ENCODE data around the gene POLR3G. TPM values are rescaled to one million over a fixed set of nuclear protein-coding genes. Genes with fewer than 3 reads are reported as not detected.

POLR3G gene
- total RNA-seq, 1 experiment from 2014 or later = 4.4 TPM

GRCh38 chr5:90475436-90475980 is 844 bp downstream of the POLR3G start:
- no peak for DNase-seq
- ChIA-PET POLR2A (ENCODE audit: unreplicated experiment) (interaction anchor here (0.6 to 0.7 kb wide), 2 partner anchors 33 to 58 kb away, joined by 3 to 7 read pairs; no protein-coding TSS in a partner anchor), CTCF (no interaction called here)
- TF ChIP-seq, protein P1, sequence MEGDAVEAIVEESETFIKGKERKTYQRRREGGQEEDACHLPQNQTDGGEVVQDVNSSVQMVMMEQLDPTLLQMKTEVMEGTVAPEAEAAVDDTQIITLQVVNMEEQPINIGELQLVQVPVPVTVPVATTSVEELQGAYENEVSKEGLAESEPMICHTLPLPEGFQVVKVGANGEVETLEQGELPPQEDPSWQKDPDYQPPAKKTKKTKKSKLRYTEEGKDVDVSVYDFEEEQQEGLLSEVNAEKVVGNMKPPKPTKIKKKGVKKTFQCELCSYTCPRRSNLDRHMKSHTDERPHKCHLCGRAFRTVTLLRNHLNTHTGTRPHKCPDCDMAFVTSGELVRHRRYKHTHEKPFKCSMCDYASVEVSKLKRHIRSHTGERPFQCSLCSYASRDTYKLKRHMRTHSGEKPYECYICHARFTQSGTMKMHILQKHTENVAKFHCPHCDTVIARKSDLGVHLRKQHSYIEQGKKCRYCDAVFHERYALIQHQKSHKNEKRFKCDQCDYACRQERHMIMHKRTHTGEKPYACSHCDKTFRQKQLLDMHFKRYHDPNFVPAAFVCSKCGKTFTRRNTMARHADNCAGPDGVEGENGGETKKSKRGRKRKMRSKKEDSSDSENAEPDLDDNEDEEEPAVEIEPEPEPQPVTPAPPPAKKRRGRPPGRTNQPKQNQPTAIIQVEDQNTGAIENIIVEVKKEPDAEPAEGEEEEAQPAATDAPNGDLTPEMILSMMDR (conservative IDR thresholded peaks at IDR 0.05) = no peak
- no peak for TF ChIP-seq EZH2 (IDR thresholded peaks at IDR 0.05; ENCODE audit: low read depth)
- Histone ChIP-seq H3K79me2 (ENCODE audit: low read depth) (peaks cover 21% of the 10 kb centered on the region), H3K27me3 (ENCODE audit: insufficient read depth, low read depth) (no peaks in the 10 kb centered on the region), H3K9me3 (ENCODE audit: insufficient read depth, low read depth) (no peaks in the 10 kb centered on the region), H3F3A (ENCODE audit: insufficient read depth, low read depth) (peaks cover 5% of the 10 kb centered on the region; the same call in 1 of the 2 replicates), H3K36me3 (ENCODE audit: low read depth) (no peaks in the 10 kb centered on the region), H3K4me1 (replicated peaks; ENCODE audit: insufficient read depth) (peaks cover 16% of the 10 kb centered on the region), H3K9me2 (ENCODE audit: insufficient read depth) (no peaks in the 10 kb centered on the region; the same call in 1 of the 2 replicates), H3K4me2 (peak overlapping the region; percentile 90), H2AFZ (peak overlapping the region; percentile 100; the same call in 1 of the 2 replicates), H3K4me3 (peak overlapping the region; percentile 75; the same call in 1 of the 2 replicates), H3K27ac (no peak overlapping the region), H4K20me1 (ENCODE audit: insufficient read depth) (no peaks in the 10 kb centered on the region)
- intact Hi-C loops (cut with micrococcal nuclease; ENCODE audit: unreplicated experiment) = no loop called here
- BruUV-seq (replicated peaks) = TSS peak; percentile 68

DNA sequence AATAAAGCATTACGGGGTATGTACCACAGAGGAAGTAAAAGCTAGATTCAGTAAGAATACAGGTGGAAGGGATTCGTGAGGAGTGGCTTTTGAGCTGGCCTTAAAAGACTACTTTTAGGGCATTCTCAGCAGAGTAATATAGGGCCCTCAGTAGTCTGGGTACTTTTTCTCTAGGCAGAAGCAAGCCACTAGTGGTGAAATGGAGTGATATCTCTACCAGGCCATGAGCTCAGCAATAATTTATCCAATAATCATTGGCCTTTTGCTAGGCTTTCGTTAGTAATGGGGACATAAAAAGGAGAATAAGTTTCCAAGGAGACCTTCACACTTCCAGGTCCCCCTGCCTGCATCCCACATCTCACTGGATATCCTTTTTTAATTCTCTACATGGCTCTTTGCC is 1.7 kb downstream of the POLR3G start:
- Histone ChIP-seq H3K4me1 (replicated peaks; ENCODE audit: insufficient read depth) (peaks cover 16% of the 10 kb centered on the region), H3K9me3 (ENCODE audit: insufficient read depth, low read depth) (no peaks in the 10 kb centered on the region), H2AFZ (no peak overlapping the region), H3K79me2 (ENCODE audit: low read depth) (peaks cover 21% of the 10 kb centered on the region), H3K4me3 (no peak overlapping the region), H4K20me1 (ENCODE audit: insufficient read depth) (no peaks in the 10 kb centered on the region), H3K27me3 (ENCODE audit: insufficient read depth, low read depth) (no peaks in the 10 kb centered on the region), H3K27ac (no peak overlapping the region), H3K36me3 (ENCODE audit: low read depth) (no peaks in the 10 kb centered on the region), H3F3A (ENCODE audit: insufficient read depth, low read depth) (peaks cover 5% of the 10 kb centered on the region; the same call in 1 of the 2 replicates), H3K9me2 (ENCODE audit: insufficient read depth) (no peaks in the 10 kb centered on the region), H3K4me2 (peak overlapping the region; percentile 90; the same call in 1 of the 2 replicates)
- CTCF ChIA-PET = interaction anchor here (0.6 kb wide), 1 partner anchor 37 kb away, joined by 3 read pairs; no protein-coding TSS in a partner anchor
- DNase-seq = no peak
- POLR2A ChIA-PET (ENCODE audit: unreplicated experiment) = interaction anchor here (0.6 kb wide), 1 partner anchor 32 kb away, joined by 3 read pairs; no protein-coding TSS in a partner anchor
- TF ChIP-seq, protein P1 (conservative IDR thresholded peaks at IDR 0.05) = no peak
- TF ChIP-seq EZH2 (IDR thresholded peaks at IDR 0.05; ENCODE audit: low read depth) = no peak
- no TSS peak for BruUV-seq (replicated peaks)
- intact Hi-C loops (cut with micrococcal nuclease; ENCODE audit: unreplicated experiment) = no loop called here

GRCh38 chr5:90477073-90477472 is 2.4 kb downstream of the POLR3G start:
- H3K9me2 ChIP-seq (ENCODE audit: insufficient read depth) = no peaks in the 10 kb centered on the region
- no peak for DNase-seq
- no peak overlapping the region for H3K4me2 ChIP-seq
- ChIA-PET CTCF (no interaction called here), POLR2A (ENCODE audit: unreplicated experiment) (no interaction called here)
- peaks cover 14% of the 10 kb centered on the region for H3K79me2 ChIP-seq (ENCODE audit: low read depth)
- no TSS peak for BruUV-seq (replicated peaks)
- no peaks in the 10 kb centered on the region for H3K27me3 ChIP-seq (ENCODE audit: insufficient read depth, low read depth)
- H3K27ac ChIP-seq = no peak overlapping the region
- H4K20me1 ChIP-seq (ENCODE audit: insufficient read depth) = no peaks in the 10 kb centered on the region
- no peak overlapping the region for H3K4me3 ChIP-seq
- H3K36me3 ChIP-seq (ENCODE audit: low read depth) = no peaks in the 10 kb centered on the region
- peaks cover 5% of the 10 kb centered on the region; the same call in 1 of the 2 replicates for H3F3A ChIP-seq (ENCODE audit: insufficient read depth, low read depth)
- H2AFZ ChIP-seq = no peak overlapping the region
- no peaks in the 10 kb centered on the region for H3K9me3 ChIP-seq (ENCODE audit: insufficient read depth, low read depth)
- peaks cover 13% of the 10 kb centered on the region for H3K4me1 ChIP-seq (replicated peaks; ENCODE audit: insufficient read depth)
- TF ChIP-seq, protein P1 (conservative IDR thresholded peaks at IDR 0.05) = no peak
- no peak for TF ChIP-seq EZH2 (IDR thresholded peaks at IDR 0.05; ENCODE audit: low read depth)
- intact Hi-C loops (cut with micrococcal nuclease; ENCODE audit: unreplicated experiment) = no loop called here

Measured in PC-9 (cell line).